Ammon's horn (tissue), 1 donor: ENCODE results near the gene PSMA5.
"Not testable (repeated sequence)": the region's sequence is repeated elsewhere in the genome, so short reads cannot be mapped to it uniquely, and the experiment has no call there.

ENCODE experiments used
- DNase-seq: peaks from one replicate; pipeline ENCODE4 v3.0.0-alpha.2; 2016; ENCODE audit warnings: low spot score

Gene PSMA5

GRCh38 chr1:109392037-109392787, 34.0 kb downstream of the PSMA5 start:
- peak; percentile 86 for DNase-seq

- DNase-seq, result no peak
Measured at GRCh38 chr1:109391626-109392025, 34.6 kb downstream of the PSMA5 start.

- DNase-seq, result no peak
Measured at GRCh38 chr1:109391157-109391556, 35.1 kb downstream of the PSMA5 start.

- no peak for DNase-seq
Measured at GRCh38 chr1:109389638-109390341, 36.5 kb downstream of the PSMA5 start.

GRCh38 chr1:109388884-109389637, 37.2 kb downstream of the PSMA5 start:
- peak; percentile 23 for DNase-seq

- no peak for DNase-seq
Measured at GRCh38 chr1:109388208-109388711, 38.0 kb downstream of the PSMA5 start.

GRCh38 chr1:109386054-109386717, 40.1 kb downstream of the PSMA5 start:
- no peak for DNase-seq

- DNase-seq, result peak; percentile 84
Measured at GRCh38 chr1:109385417-109385816, 40.8 kb downstream of the PSMA5 start.

GRCh38 chr1:109383854-109384253, 42.4 kb downstream of the PSMA5 start:
- peak; percentile 58 for DNase-seq

- no peak for DNase-seq
Measured at GRCh38 chr1:109383087-109383779, 43.0 kb downstream of the PSMA5 start.

GRCh38 chr1:109381573-109381972, 44.7 kb downstream of the PSMA5 start:
- DNase-seq, result no peak

- no peak for DNase-seq
Measured at GRCh38 chr1:109379907-109380306, 46.3 kb downstream of the PSMA5 start.

GRCh38 chr1:109379422-109379821, 46.8 kb downstream of the PSMA5 start:
- DNase-seq, result no peak

- no peak for DNase-seq
Measured at GRCh38 chr1:109377698-109378097, 48.5 kb downstream of the PSMA5 start.

- DNase-seq, result not testable (repeated sequence)
Measured at GRCh38 chr1:109373696-109374095, 52.6 kb downstream of the PSMA5 start.

- DNase-seq, result peak; percentile 51
Measured at GRCh38 chr1:109373126-109373525, 53.1 kb downstream of the PSMA5 start.

GRCh38 chr1:109372281-109372680, 54.0 kb downstream of the PSMA5 start:
- DNase-seq, result no peak

- peak; percentile 78 for DNase-seq
Measured at GRCh38 chr1:109371341-109371739, 54.9 kb downstream of the PSMA5 start.

GRCh38 chr1:109370712-109371340, 55.4 kb downstream of the PSMA5 start:
- DNase-seq, result no peak

- DNase-seq, result no peak
Measured at GRCh38 chr1:109369167-109369746, 57.0 kb downstream of the PSMA5 start.

GRCh38 chr1:109368464-109368863, 57.8 kb downstream of the PSMA5 start:
- no peak for DNase-seq
